CD4-positive, alpha-beta T cell (primary cell): Measurements from ENCODE around the gene CDH4. TPM values are rescaled to one million over a fixed set of nuclear protein-coding genes. Genes with fewer than 3 reads are reported as not detected.

Experiments used
- ATAC-seq: fragments of 200-7000 bp; cut with Tn5 transposase; one replicate; pipeline ENCODE4 v1.10.0; 2022; ENCODE audit warnings: mild to moderate bottlenecking; ENCODE audit not compliant: poor library complexity
- CTCF ChIA-PET: fragments of 350-600 bp; sonication (Branson Sonifier 250); formaldehyde crosslinking; loops from one replicate; lab custom pipeline; 2021; ENCODE audit warnings: antibody characterized with exemption, inconsistent platforms; lab: Charles Lee
- POLR2A ChIA-PET: fragments of 350-600 bp; sonication (Branson Sonifier 250); formaldehyde crosslinking; loops from one replicate; lab custom pipeline; 2021; ENCODE audit warnings: antibody characterized with exemption, inconsistent platforms; lab: Charles Lee
- DNase-seq, 14 experiments: peaks; one replicate each; pipeline ENCODE4 v3.0.0-alpha.2; 2013 to 2020; ENCODE audit warnings: mixed read lengths in 2 of 14
- H3K27ac ChIP-seq, 2 donors: one replicate each; pipeline versions ENCODE4 v1.5.1 to v1.7.0; 2013; ENCODE audit warnings: low read length in 2 of 2, low read depth in 1 of 2, mild to moderate bottlenecking in 1 of 2
- H3K27me3 ChIP-seq, 2 experiments: 1 replicate in 1 of 2; 2 replicates in 1 of 2; pipeline versions ENCODE4 v1.6.1 to v1.7.0; 2013; ENCODE audit warnings: low read length in 2 of 2, control low read depth in 1 of 2, mild to moderate bottlenecking in 1 of 2, moderate library complexity in 1 of 2; ENCODE audit not compliant: insufficient read depth in 2 of 2, control insufficient read depth in 1 of 2
- H3K36me3 ChIP-seq: one replicate; pipeline ENCODE4 v1.6.1; 2013; ENCODE audit warnings: low read length, control low read depth; ENCODE audit not compliant: insufficient read depth
- H3K4me1 ChIP-seq: one replicate; pipeline ENCODE4 v1.6.1; 2013; ENCODE audit warnings: low read length, control low read depth; ENCODE audit not compliant: insufficient read depth
- H3K4me3 ChIP-seq: one replicate; pipeline ENCODE4 v1.5.1; 2013; ENCODE audit warnings: mild to moderate bottlenecking, low read length, moderate library complexity
- H3K9me3 ChIP-seq, 2 experiments: 1 replicate in 1 of 2; 2 replicates in 1 of 2; pipeline versions ENCODE4 v1.6.1 to v1.7.0; 2013; ENCODE audit warnings: low read length in 2 of 2, mild to moderate bottlenecking in 2 of 2, control low read depth in 1 of 2, moderate library complexity in 1 of 2; ENCODE audit not compliant: control insufficient read depth in 1 of 2, insufficient read depth in 1 of 2
- H3K27ac Mint-ChIP-seq: one replicate; pipeline ENCODE4 v1.8.0; 2020; ENCODE audit warnings: mixed read lengths
- H3K27me3 Mint-ChIP-seq: one replicate; pipeline ENCODE4 v1.8.0; 2021; ENCODE audit warnings: mixed read lengths
- H3K36me3 Mint-ChIP-seq: one replicate; pipeline ENCODE4 v1.8.0; 2021; ENCODE audit warnings: low read depth, mixed read lengths
- H3K4me1 Mint-ChIP-seq: one replicate; pipeline ENCODE4 v1.8.0; 2021; ENCODE audit warnings: low read depth, mixed read lengths
- H3K4me3 Mint-ChIP-seq: one replicate; pipeline ENCODE4 v1.8.0; 2020; ENCODE audit warnings: mild to moderate bottlenecking, mixed read lengths
- H3K9me3 Mint-ChIP-seq: one replicate; pipeline ENCODE4 v1.8.0; 2020; ENCODE audit warnings: mixed read lengths
- CTCF ChIP-seq: fragments of 200-600 bp; IDR thresholded peaks from one replicate; pipeline ENCODE4 v1.8.0; 2022; ENCODE audit warnings: antibody characterized with exemption, mild to moderate bottlenecking
- intact Hi-C, 2 experiments: fragments of 100-400 bp; cut with DNase I in 1 of 2; cut with micrococcal nuclease in 1 of 2; formaldehyde crosslinking; loops; one replicate each; pipeline versions ENCODE4 v1.15.1 to v1.9.0; 2023 to 2025; cut with DNase I, micrococcal nuclease
- total RNA-seq, 174 experiments: library from RNA in 2 of 174; stranded (reverse) in 2 of 174; gene quantifications; one replicate each; pipeline ENCODE4 v1.2.3 and lab custom pipeline; 2021 to 2026

CDH4 gene
- total RNA-seq, 2 experiments from 2014 or later = 0.11 TPM

GRCh38 chr20:61420056-61420455 lies 168.0 kb downstream of the CDH4 start:
- ChIA-PET CTCF (no interaction called here), POLR2A (no interaction called here)
- DNase-seq = no peak
- no peak for TF ChIP-seq CTCF
- no peaks in the 10 kb centered on the region for H3K4me1 Mint-ChIP-seq
- no peaks in the 10 kb centered on the region for H3K36me3 Mint-ChIP-seq
- Histone ChIP-seq H3K4me3 (no peak overlapping the region), H3K4me1 (no peaks in the 10 kb centered on the region), H3K9me3 (peaks cover 0 to 42% of the 10 kb centered on the region in 2 experiments), H3K27me3 (peaks cover 0 to 2% of the 10 kb centered on the region in 2 experiments), H3K27ac (no peak overlapping the region), H3K36me3 (no peaks in the 10 kb centered on the region)
- no peaks in the 10 kb centered on the region for H3K9me3 Mint-ChIP-seq
- no peak for ATAC-seq
- H3K27ac Mint-ChIP-seq = no peak overlapping the region
- H3K4me3 Mint-ChIP-seq = no peak overlapping the region
- intact Hi-C loops = no loop called here
- H3K27me3 Mint-ChIP-seq = no peaks in the 10 kb centered on the region

GRCh38 chr20:61420781-61421180 lies 168.7 kb downstream of the CDH4 start:
- H3K36me3 ChIP-seq = no peaks in the 10 kb centered on the region
- H3K27me3 Mint-ChIP-seq = no peaks in the 10 kb centered on the region
- ChIA-PET CTCF (no interaction called here), POLR2A (no interaction called here)
- no peak for TF ChIP-seq CTCF
- no peaks in the 10 kb centered on the region for H3K4me1 ChIP-seq
- H3K27ac ChIP-seq = no peak overlapping the region
- no peaks in the 10 kb centered on the region for H3K9me3 Mint-ChIP-seq
- peaks cover 0 to 49% of the 10 kb centered on the region in 2 experiments for H3K9me3 ChIP-seq
- DNase-seq (no peak), ATAC-seq (no peak)
- intact Hi-C loops = no loop called here
- H3K27me3 ChIP-seq = peaks cover 0 to 2% of the 10 kb centered on the region in 2 experiments
- H3K27ac Mint-ChIP-seq = no peak overlapping the region
- no peaks in the 10 kb centered on the region for H3K4me1 Mint-ChIP-seq
- no peak overlapping the region for H3K4me3 ChIP-seq
- no peaks in the 10 kb centered on the region for H3K36me3 Mint-ChIP-seq
- no peak overlapping the region for H3K4me3 Mint-ChIP-seq

- ATAC-seq (no peak), DNase-seq (no peak)
- ChIA-PET POLR2A (no interaction called here), CTCF (no interaction called here)
- H3K4me3 Mint-ChIP-seq = no peak overlapping the region
- peaks cover 4% of the 10 kb centered on the region for H3K9me3 Mint-ChIP-seq
- intact Hi-C loops = no loop called here
- no peak overlapping the region for H3K27ac Mint-ChIP-seq
- Histone ChIP-seq H3K9me3 (peaks cover 0 to 46% of the 10 kb centered on the region in 2 experiments), H3K27me3 (peaks cover 0 to 2% of the 10 kb centered on the region in 2 experiments), H3K4me3 (no peak overlapping the region), H3K36me3 (no peaks in the 10 kb centered on the region), H3K4me1 (no peaks in the 10 kb centered on the region), H3K27ac (no peak overlapping the region)
- no peaks in the 10 kb centered on the region for H3K36me3 Mint-ChIP-seq
- no peaks in the 10 kb centered on the region for H3K27me3 Mint-ChIP-seq
- TF ChIP-seq CTCF = no peak
- H3K4me1 Mint-ChIP-seq = no peaks in the 10 kb centered on the region
These were observed 170.8 kb downstream of the CDH4 start for GRCh38 chr20:61422636-61423425.
